MM.1S (cell line): ENCODE measurements around the gene ACIN1.

ENCODE experiments used
- DNase-seq: peaks from one replicate; pipeline ENCODE4 v3.0.0-alpha.2; 2015
- H2AFZ ChIP-seq: fragments of 300-600 bp; sonication (generic); 2 replicates; pipeline ENCODE4 v1.6.0; 2016; ENCODE audit warnings: antibody characterized with exemption, low read length
- H3F3A ChIP-seq: fragments of 300-600 bp; sonication (generic); 2 replicates; pipeline ENCODE4 v1.6.1; 2016; ENCODE audit warnings: mild to moderate bottlenecking, antibody characterized with exemption, low read length, moderate library complexity, mixed read lengths; ENCODE audit not compliant: insufficient read depth
- H3K27ac ChIP-seq: fragments of 300-600 bp; sonication (generic); 2 replicates; pipeline ENCODE4 v1.5.1; 2016; ENCODE audit warnings: mild to moderate bottlenecking, low read length
- H3K27me3 ChIP-seq: fragments of 300-600 bp; sonication (generic); replicated peaks from 2 replicates; pipeline ENCODE4 v1.6.0; 2016; ENCODE audit warnings: low read length; ENCODE audit not compliant: insufficient read depth
- H3K36me3 ChIP-seq: fragments of 300-600 bp; sonication (generic); replicated peaks from 2 replicates; pipeline ENCODE4 v1.6.1; 2016; ENCODE audit warnings: mild to moderate bottlenecking, low read length, mixed read lengths; ENCODE audit not compliant: insufficient read depth
- H3K4me1 ChIP-seq: fragments of 300-600 bp; sonication (generic); 2 replicates; pipeline ENCODE4 v1.6.1; 2016; ENCODE audit warnings: low read length, mixed read lengths
- H3K4me2 ChIP-seq: fragments of 300-600 bp; sonication (generic); 2 replicates; pipeline ENCODE4 v1.6.0; 2016; ENCODE audit warnings: low read depth, low read length
- H3K4me3 ChIP-seq: fragments of 300-600 bp; sonication (generic); 2 replicates; pipeline ENCODE4 v1.5.1; 2016; ENCODE audit warnings: low read length, mixed read lengths
- H3K79me2 ChIP-seq: fragments of 300-600 bp; sonication (generic); 2 replicates; pipeline ENCODE4 v1.6.1; 2016; ENCODE audit warnings: mixed run types, low read length, mixed read lengths
- H3K9ac ChIP-seq: fragments of 300-600 bp; sonication (generic); 2 replicates; pipeline ENCODE4 v1.6.1; 2016; ENCODE audit warnings: low read length, mixed read lengths
- H3K9me2 ChIP-seq: fragments of 300-600 bp; sonication (generic); replicated peaks from 2 replicates; pipeline ENCODE4 v1.6.1; 2016; ENCODE audit warnings: mild to moderate bottlenecking, low read length, mixed read lengths; ENCODE audit not compliant: insufficient read depth
- H3K9me3 ChIP-seq: fragments of 300-600 bp; sonication (generic); replicated peaks from 2 replicates; pipeline ENCODE4 v1.6.1; 2016; ENCODE audit warnings: mild to moderate bottlenecking, low read length, mixed read lengths; ENCODE audit not compliant: insufficient read depth
- H4K20me1 ChIP-seq: fragments of 300-600 bp; sonication (generic); 2 replicates; pipeline ENCODE4 v1.6.1; 2016; ENCODE audit warnings: mild to moderate bottlenecking, low read length, moderate library complexity, mixed read lengths; ENCODE audit not compliant: insufficient read depth
- CTCF ChIP-seq: fragments of 300-600 bp; sonication (generic); IDR thresholded peaks from 2 replicates; pipeline ENCODE4 v1.5.1; 2016; ENCODE audit warnings: antibody characterized with exemption, low read length, mixed read lengths
- EZH2 ChIP-seq: fragments of 300-600 bp; sonication (generic); optimal IDR thresholded peaks from 2 replicates; pipeline ENCODE3; 2017; ENCODE audit warnings: low read depth, mild to moderate bottlenecking, antibody characterized with exemption, low read length, mixed read lengths
- EZH2phosphoT487 ChIP-seq: fragments of 300-600 bp; sonication (generic); IDR thresholded peaks from 2 replicates; pipeline ENCODE4 v1.6.1; 2018; ENCODE audit warnings: antibody characterized with exemption, low read length

ACIN1 gene

GRCh38 chr14:23045419-23046357 lies 49.2 kb downstream of the ACIN1 start:
- no peaks in the 10 kb centered on the region for H3F3A ChIP-seq
- DNase-seq = no peak
- H3K4me1 ChIP-seq = no peaks in the 10 kb centered on the region
- H3K79me2 ChIP-seq = no peaks in the 10 kb centered on the region
- TF ChIP-seq CTCF (no peak), EZH2phosphoT487 (no peak)
- H2AFZ ChIP-seq = no peak overlapping the region
- no peaks in the 10 kb centered on the region for H3K9me3 ChIP-seq
- H3K4me3 ChIP-seq = no peak overlapping the region
- no peaks in the 10 kb centered on the region for H3K27me3 ChIP-seq
- no peaks in the 10 kb centered on the region for H4K20me1 ChIP-seq
- no peaks in the 10 kb centered on the region for H3K9me2 ChIP-seq
- H3K9ac ChIP-seq = no peak overlapping the region
- no peak overlapping the region for H3K4me2 ChIP-seq
- no peak overlapping the region for H3K27ac ChIP-seq
- H3K36me3 ChIP-seq = no peaks in the 10 kb centered on the region

GRCh38 chr14:23044840-23045239 lies 50.1 kb downstream of the ACIN1 start:
- no peak overlapping the region for H3K4me2 ChIP-seq
- TF ChIP-seq CTCF = no peak
- TF ChIP-seq EZH2 = no peak
- TF ChIP-seq EZH2phosphoT487 = no peak
- H3K4me1 ChIP-seq = no peaks in the 10 kb centered on the region
- H3K9me3 ChIP-seq = no peaks in the 10 kb centered on the region
- no peaks in the 10 kb centered on the region for H3K9me2 ChIP-seq
- H3K36me3 ChIP-seq = no peaks in the 10 kb centered on the region
- no peak for DNase-seq
- no peak overlapping the region for H3K4me3 ChIP-seq
- H3K27me3 ChIP-seq = no peaks in the 10 kb centered on the region
- no peak overlapping the region for H3K9ac ChIP-seq
- no peaks in the 10 kb centered on the region for H3F3A ChIP-seq
- H2AFZ ChIP-seq = no peak overlapping the region
- H4K20me1 ChIP-seq = no peaks in the 10 kb centered on the region
- no peaks in the 10 kb centered on the region for H3K79me2 ChIP-seq
- no peak overlapping the region for H3K27ac ChIP-seq

- Histone ChIP-seq H3K4me1 (no peaks in the 10 kb centered on the region), H3K9me2 (no peaks in the 10 kb centered on the region), H3K4me2 (no peak overlapping the region), H3F3A (no peaks in the 10 kb centered on the region), H3K27me3 (no peaks in the 10 kb centered on the region), H3K27ac (no peak overlapping the region), H3K4me3 (no peak overlapping the region), H4K20me1 (no peaks in the 10 kb centered on the region), H3K9ac (no peak overlapping the region), H3K9me3 (no peaks in the 10 kb centered on the region), H3K36me3 (no peaks in the 10 kb centered on the region), H3K79me2 (no peaks in the 10 kb centered on the region), H2AFZ (no peak overlapping the region)
- no peak for DNase-seq
- no peak for TF ChIP-seq EZH2
- TF ChIP-seq CTCF = no peak
- no peak for TF ChIP-seq EZH2phosphoT487
Measured at GRCh38 chr14:23043754-23044153, 51.2 kb downstream of the ACIN1 start.
